ENCODE results near the gene FAT1. TPM values are rescaled to one million over a fixed set of nuclear protein-coding genes. Genes with fewer than 3 reads are reported as not detected.

The FAT1 gene
- total RNA-seq, 1 donor from 2014 or later: 106 TPM

GRCh38 chr4:186651624-186652023 is 72.0 kb downstream of the FAT1 start:
- intact Hi-C loops (cut with DNase I): no loop called here

DNA sequence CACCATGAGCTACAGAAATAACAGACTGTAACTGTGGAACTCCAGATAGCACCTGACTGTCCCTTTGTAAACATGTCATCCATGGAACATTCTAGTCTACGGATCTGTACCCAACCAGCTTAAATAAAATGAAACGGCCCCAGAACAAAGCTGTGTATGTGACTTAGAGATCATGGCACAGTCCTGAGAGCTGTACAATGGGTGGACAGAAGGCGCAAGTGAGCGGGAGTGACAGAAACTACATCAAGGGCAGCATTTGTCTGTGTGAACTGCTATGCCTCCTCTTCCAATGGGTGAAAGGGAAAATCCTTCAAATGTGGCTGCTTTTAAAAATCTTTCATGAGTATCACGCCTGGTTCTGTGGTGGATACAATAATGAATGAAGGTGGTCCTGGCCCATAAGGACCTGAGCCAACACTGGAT is 72.5 kb downstream of the FAT1 start:
- H3K4me1 ChIP-seq: no peaks in the 10 kb centered on the region
- H3K4me3 ChIP-seq: peak overlapping the region; percentile 25
- no peak overlapping the region for H3K27ac ChIP-seq
- intact Hi-C loops (cut with DNase I): no loop called here
- DNase-seq (no peak), ATAC-seq (no peak)
- H3K9me3 ChIP-seq: no peaks in the 10 kb centered on the region
- TF ChIP-seq, protein P1, sequence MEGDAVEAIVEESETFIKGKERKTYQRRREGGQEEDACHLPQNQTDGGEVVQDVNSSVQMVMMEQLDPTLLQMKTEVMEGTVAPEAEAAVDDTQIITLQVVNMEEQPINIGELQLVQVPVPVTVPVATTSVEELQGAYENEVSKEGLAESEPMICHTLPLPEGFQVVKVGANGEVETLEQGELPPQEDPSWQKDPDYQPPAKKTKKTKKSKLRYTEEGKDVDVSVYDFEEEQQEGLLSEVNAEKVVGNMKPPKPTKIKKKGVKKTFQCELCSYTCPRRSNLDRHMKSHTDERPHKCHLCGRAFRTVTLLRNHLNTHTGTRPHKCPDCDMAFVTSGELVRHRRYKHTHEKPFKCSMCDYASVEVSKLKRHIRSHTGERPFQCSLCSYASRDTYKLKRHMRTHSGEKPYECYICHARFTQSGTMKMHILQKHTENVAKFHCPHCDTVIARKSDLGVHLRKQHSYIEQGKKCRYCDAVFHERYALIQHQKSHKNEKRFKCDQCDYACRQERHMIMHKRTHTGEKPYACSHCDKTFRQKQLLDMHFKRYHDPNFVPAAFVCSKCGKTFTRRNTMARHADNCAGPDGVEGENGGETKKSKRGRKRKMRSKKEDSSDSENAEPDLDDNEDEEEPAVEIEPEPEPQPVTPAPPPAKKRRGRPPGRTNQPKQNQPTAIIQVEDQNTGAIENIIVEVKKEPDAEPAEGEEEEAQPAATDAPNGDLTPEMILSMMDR (IDR thresholded peaks at IDR 0.05): no peak
- H3K36me3 ChIP-seq: no peaks in the 10 kb centered on the region
- no peaks in the 10 kb centered on the region for H3K27me3 ChIP-seq (ENCODE audit: low read depth)

More at GRCh38 chr4:186651624-186652023, 72.0 kb downstream of the FAT1 start:
- Histone ChIP-seq H3K27me3 (ENCODE audit: low read depth) (no peaks in the 10 kb centered on the region), H3K9me3 (no peaks in the 10 kb centered on the region), H3K4me1 (no peaks in the 10 kb centered on the region), H3K4me3 (peak overlapping the region; percentile 25), H3K27ac (no peak overlapping the region), H3K36me3 (no peaks in the 10 kb centered on the region)
- ATAC-seq (peak; percentile 43 to 51), DNase-seq (no peak)
- TF ChIP-seq, protein P1 (IDR thresholded peaks at IDR 0.05): no peak

DNA sequence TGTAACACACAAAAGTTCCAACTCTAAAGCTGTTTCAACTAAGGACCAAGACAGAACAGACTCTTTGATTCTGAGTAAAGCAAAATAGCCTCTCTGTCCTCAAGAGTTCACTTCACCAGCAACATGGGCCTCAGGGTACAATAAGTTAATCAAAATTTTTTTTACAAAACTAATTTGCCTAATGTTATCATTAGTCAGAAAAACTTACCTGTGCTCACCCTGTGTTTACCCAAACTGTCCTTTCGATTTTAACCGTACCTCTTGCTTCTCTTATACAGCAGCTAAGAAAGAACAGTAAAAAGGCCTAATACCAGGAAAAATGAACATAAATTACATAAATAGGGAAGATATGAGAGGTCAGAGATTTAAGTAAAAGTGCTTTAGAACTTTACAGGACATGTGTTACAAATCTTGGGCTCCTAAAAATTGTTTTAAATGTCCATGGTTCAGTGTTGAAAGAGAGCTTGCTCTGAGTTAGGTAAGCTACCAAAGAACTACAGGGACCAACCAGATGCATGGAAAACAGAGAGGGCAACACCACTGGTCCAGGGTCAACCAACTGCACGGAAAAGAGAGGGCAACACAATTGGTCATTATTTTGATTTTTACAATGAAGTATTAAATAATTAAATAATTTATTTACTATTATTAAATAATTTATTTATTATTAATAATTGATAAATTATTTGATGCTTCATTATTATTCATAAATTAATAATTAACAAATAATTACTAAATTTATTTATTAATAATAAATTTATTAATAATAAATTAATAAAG is 73.1 kb downstream of the FAT1 start:
- no peaks in the 10 kb centered on the region for H3K36me3 ChIP-seq
- DNase-seq: no peak
- TF ChIP-seq, protein P1 (IDR thresholded peaks at IDR 0.05): no peak
- H3K27me3 ChIP-seq (ENCODE audit: low read depth): no peaks in the 10 kb centered on the region
- H3K4me1 ChIP-seq: no peaks in the 10 kb centered on the region
- H3K9me3 ChIP-seq: no peaks in the 10 kb centered on the region
- ATAC-seq: no peak
- no peak overlapping the region for H3K27ac ChIP-seq
- H3K4me3 ChIP-seq: no peak overlapping the region
- intact Hi-C loops (cut with DNase I): no loop called here

- Histone ChIP-seq H3K9me3 (no peaks in the 10 kb centered on the region), H3K27me3 (ENCODE audit: low read depth) (no peaks in the 10 kb centered on the region), H3K4me3 (no peak overlapping the region), H3K4me1 (no peaks in the 10 kb centered on the region), H3K36me3 (no peaks in the 10 kb centered on the region), H3K27ac (no peak overlapping the region)
- no peak for DNase-seq
- no peak for ATAC-seq
- TF ChIP-seq, protein P1 (IDR thresholded peaks at IDR 0.05): no peak
- intact Hi-C loops (cut with DNase I): no loop called here
These were observed 75.8 kb downstream of the FAT1 start for GRCh38 chr4:186647821-186648220.

- Histone ChIP-seq H3K36me3 (peaks cover 1% of the 10 kb centered on the region), H3K27me3 (ENCODE audit: low read depth) (no peaks in the 10 kb centered on the region), H3K27ac (no peak overlapping the region), H3K4me3 (no peak overlapping the region), H3K4me1 (no peaks in the 10 kb centered on the region), H3K9me3 (no peaks in the 10 kb centered on the region)
- DNase-seq: no peak
- ATAC-seq: no peak
- TF ChIP-seq, protein P1 (IDR thresholded peaks at IDR 0.05): no peak
- intact Hi-C loops (cut with DNase I): no loop called here
These were observed 78.9 kb downstream of the FAT1 start for GRCh38 chr4:186644737-186645261.

Measured in lower lobe of right lung (tissue), 2 donors.